Stimulated activated CD8-positive, alpha-beta memory T cell treated with anti-CD3 and anti-CD28 coated beads, Interleukin-4, amount 100 ng/mL, for 48 hours (primary cell): ENCODE measurements around the gene POLD3.
"Not testable (repeated sequence)": the region's sequence is repeated elsewhere in the genome, so short reads cannot be mapped to it uniquely, and the experiment has no call there.

Experiments used
- DNase-seq: peaks from one replicate; pipeline ENCODE4 v3.0.0-alpha.2; 2020

POLD3 gene

DNA sequence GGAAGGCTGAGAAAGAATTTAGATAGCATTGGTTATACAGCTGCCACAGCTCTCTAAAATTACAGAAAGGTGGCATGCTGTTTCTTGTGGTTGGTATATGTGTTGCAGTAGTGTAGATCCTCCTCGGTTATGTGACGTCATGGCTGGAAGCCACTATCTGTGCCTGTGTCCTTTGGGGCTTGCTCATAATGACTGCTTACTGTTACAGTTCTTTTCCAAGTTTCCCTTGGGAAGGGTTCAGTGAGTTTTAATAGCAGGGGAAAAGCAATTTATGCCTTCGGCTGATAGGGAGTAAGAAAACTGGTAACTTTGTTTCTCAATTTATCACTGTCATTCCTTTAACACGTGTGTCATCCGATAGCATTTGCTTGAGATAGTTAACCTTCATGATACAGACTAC is 47.2 kb downstream of the POLD3 start:
- no peak for DNase-seq

DNA sequence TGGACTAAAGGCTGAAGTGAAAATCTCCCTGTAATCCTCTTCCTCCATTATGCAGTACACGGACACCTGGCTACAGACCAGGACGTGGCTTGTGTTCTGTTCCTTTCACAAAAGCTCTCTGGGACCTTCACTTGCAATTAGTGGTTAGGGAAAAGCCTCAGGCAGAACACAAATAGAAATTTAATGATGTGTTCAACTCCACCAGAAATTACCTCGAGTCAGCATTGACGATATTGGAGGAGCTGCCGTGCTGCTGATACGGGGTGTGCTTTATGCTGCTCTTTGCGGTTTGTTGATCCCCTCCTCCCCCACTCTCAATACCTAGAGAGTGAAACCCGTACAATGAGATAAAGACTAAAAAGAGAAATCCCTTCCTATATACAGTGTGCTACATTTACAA is 48.9 kb downstream of the POLD3 start:
- no peak for DNase-seq

DNA sequence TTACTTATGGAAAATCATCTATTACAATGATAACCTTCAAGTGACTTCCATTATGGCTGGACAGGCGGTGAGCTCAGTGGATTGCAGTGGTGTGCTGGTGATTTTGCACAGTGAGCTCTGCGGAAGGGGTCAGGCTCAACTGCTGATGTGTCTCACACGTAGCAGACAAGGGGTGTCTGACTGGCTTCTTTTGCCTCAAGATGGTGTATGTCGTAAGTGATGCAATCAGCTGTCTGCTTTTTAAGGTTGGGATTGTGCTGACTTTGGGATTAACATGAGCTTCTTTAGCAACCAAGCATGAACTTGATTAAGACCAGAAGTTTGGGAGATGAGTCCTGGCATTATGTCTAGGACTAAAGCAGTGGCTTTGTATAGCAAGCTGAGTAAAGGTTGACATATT is 49.5 kb downstream of the POLD3 start:
- DNase-seq: no peak

DNA sequence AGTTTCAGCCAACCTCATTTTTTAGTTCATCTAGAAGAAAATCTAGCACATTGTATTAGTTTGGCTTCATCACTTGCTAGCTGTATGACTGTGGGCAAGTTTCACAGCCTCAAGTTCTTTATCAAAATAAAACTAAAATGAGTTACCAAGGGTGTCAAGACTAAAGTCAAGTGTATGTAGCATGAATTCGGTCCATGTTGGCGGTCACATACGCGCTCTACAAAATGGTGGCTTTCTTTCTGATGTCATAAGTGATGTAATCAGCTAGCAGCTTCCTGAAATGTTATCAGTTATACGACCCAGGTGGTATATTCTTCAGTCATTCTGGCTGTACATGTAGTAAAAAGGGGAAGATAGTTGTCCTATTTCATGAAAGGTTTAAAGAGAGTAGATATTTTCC is 50.5 kb downstream of the POLD3 start:
- DNase-seq: no peak

DNA sequence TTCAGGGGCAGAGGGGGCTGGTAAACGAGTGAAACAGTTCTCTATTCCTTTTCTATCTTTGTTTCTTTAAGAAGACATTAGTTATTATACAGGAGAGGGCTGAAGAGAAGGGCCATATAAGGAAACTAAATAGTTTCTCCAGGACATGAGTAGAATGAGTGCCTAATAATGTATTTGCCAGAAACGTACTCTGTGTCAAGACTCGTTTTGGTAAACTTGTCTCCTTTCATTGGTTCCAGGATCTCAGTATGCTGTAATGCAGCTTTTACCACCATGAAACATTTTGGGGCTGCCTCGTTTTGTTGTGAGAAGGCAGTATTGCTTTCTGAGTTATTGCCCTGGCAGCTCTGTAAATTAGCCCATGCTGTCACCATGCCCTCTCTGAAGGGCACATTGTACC is 51.7 kb downstream of the POLD3 start:
- DNase-seq: no peak

DNA sequence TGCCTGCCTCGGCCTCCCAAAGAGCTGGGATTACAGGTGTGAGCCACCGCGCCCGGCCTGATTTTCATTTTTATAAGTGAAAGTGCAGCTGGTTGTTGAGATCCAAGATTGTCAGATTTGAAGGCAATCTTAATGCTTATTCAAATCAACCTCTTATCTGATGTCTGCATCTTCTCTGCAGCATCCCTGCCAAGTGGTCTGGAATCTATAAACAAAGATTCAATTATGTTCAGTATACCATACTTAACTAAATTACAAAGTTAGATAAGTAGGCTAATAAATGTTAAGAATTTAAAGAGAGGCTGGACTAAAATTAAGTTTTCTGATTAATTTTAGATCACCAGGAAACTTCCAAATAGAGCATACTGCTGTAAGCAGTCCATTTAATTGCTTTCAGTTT is 53.8 kb downstream of the POLD3 start:
- DNase-seq: no peak

DNA sequence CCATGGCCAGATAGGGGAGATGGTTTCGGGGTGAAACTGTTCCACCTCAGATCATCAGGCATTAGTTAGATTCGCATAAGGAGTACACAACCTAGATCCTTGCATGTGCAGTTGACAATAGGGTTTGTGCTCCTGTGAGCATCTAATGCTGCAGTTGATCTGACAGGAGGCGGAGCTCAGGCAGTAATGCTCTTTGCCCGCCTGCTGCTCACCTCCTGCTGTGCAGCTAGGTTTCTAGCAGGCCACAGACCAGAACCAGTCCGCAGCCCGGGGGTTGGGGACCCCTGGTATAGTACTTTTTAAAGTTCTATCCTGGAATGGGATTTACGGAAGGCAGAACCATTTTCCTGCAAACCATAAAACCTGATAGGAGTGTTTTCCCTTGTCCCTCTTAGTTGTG is 54.6 kb downstream of the POLD3 start:
- no peak for DNase-seq

DNA sequence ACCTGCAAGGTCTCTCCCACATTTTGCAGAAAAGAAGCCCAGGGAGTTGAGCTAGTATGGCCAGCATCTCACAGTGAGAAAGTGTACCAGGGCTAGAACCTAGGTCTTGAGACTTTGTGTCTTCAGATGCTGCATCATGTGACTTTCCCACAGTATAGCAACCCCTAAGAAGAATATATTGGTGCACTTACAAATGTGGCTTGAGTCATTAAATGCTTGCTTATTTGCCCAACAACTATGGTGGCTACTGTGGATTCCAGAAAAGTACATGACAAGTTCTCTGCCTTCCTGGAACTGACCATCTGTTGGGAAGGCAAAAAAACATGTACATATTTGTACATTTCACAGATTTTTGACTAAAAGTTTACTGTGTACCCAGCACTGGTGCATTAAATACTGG is 55.0 kb downstream of the POLD3 start:
- no peak for DNase-seq

DNA sequence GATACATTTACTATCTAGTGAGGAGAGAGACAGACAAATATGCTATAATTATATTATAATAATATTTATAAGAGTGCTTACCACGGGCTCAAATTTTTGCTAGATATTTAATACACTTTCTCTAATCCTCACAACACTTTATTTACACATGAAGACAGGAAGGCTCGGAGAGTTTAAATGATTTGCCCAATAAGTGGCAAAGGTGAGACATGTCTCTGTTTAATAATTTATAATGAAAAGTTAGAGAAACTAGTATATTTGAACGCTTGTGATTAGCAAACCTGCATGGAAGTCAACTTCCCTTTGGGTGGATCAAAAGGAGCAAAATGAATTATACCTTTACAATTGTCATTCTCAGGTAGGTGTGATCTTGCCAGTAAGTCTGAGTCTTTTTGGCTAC is 55.4 kb downstream of the POLD3 start:
- DNase-seq: no peak

DNA sequence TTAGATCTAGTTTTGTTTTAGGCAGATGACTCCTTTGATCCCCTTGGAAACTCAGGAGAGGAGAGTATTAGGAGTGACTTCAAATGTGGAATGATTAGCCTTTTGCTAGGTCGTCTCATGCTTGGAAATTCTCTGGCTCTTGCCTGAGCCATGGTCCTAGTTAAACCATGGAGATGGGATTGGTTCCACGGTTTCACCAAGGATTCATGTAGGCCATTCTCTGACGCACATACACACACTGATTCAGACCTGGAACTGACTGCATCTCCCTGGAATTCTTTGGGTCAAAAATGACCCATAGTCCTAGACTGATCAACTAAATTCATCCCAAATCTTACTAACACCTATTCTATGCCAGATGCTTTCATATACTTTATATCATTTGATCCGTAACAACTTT is 56.5 kb downstream of the POLD3 start:
- no peak for DNase-seq

DNA sequence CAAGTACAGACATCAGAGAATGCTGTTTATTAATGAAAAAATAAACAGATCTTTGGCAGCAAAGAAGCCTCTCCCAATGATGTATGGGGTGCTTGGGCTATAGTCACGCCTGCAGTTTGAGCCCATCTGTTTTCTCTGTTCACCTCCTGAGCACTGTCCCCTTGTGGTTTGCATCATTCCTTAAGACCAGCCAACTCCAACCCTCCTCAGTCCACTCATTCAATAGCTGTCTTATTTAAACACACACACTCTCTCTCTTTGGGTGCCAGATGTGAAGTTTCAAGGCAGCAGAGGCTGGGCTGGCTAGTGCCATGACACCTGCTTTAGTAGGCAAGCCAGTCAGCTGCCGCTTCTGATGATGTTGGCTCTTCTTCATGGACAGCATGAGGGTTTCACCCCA is 58.1 kb downstream of the POLD3 start:
- DNase-seq: no peak

DNA sequence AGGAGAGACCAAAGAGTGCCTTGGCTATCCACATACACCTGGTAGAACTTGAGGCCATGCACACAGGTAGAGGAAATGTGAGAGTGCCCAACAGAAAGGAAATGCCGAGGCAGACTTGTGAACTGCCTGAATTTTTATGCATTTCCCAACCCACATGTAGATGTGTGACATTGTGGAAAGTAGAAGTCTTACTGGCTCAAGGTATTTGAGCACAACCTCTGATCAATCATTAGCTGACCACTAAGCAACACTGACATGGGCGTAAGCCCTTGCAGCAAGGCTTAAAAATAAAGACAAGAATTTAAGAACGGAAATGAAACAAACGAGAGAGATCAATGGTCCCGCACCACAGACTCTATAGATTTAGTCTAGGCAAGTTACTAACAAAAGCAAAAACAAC is 62.6 kb downstream of the POLD3 start:
- no peak for DNase-seq

DNA sequence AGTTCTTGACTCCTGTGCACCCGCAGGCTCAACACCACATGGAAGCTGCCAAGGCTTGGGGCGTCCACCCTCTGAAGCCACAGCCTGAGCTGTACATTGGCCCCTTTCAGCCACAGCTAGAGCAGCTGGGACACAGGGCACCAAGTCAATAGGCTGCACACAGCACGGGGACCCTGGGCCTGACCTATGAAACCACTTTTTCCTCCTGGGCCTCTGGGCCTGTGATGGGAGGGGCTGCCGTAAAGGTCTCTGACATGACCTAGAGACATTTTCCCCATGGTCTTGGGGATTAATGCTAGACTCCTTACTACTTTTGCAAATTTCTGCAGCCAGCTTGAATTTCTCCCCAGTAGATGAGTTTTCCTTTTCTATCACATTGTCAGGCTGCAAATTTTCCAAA is 66.7 kb downstream of the POLD3 start:
- DNase-seq: not testable (repeated sequence)

DNA sequence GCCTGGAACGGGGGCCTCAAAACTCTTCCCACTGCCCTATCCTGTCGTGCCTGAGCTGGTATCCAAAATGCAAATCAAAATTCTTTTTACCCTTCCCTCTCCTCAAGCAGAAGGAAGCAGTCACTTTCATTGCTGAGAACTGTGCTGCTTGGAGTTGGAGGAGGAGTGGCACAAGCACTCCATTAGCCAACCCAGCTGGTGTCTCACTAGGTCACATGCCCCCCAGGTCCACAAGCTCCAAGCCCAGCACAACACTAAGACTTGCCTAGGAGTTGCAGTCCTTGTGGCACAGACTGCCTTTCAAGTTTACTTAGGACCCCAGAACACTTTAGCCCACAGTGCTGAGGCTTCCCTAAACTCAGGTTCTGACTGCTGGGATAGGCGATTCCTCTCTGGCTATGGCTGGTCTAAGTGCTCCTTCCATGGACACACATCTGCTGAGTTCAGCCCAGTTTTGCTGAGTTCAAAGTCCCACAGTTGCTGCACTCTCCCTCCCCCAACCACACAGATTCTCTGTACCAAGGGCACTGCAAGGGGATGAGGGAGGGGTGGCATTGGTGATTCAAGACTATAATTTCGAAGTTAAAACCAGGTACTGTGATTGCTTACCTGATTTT is 70.2 kb downstream of the POLD3 start:
- DNase-seq: no peak

DNA sequence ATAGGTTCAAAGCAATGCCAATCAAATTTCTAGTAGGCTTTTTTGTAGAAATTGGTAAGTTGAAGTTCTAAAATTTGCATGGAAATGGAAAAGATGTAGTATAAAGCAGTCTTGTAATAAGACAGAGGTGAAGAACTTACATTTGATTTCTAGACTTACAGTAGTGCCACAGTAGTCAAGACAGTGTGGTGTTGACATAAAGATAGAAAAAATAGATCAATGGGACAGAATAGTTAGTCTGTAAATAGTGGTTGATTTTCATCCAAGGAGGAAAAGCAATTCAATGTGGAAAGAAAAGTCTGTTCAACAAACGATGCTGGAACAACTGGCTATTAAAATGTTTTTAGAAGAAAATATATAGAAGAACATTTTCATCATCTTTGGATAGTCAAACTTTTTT is 70.9 kb downstream of the POLD3 start:
- no peak for DNase-seq

DNA sequence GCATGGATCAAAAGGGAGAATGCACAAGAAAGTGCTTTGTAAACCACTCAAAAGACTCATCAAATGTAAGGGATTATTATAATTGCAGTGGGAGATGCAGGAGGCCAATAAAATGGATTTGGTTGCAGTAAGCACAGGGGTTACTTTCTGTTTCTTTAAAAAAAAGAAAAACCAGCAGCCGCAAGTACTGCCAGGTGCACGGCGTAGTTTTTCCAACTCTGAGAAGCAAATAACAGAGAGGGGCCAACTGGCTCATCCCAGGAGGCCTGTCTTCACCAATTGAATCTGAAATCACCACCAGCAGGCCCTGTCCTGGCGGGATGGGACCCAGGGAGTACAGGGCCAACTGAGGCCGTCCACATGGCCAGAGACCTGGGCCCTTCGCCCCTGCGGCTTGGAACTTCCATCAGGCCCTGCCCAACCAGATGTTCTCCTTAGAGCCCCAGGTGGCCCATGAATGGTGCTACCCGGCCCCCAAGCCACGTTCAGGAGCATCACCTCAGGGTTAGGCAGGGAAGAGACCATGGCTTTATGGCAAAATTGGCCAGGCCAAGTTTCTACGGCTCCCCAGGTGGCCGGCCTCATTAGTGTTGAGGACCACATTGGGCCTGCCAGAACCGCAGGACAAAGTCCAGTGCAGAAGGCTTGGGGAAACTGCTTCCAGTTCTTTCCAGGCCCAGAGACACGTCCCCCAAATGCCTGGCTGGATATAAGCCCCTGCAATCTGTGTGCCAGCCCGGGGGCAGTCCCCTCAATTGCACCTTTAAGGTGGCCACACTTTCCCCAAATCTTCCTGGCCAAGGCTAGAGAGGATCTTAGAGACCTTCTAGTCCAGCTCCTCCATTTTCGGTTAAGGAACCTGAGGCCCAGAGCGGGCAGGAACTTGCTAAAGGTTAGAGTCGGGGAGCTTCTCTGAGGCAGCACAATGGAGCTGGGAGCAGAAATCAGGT is 77.1 kb downstream of the POLD3 start:
- peak; percentile 3 for DNase-seq

DNA sequence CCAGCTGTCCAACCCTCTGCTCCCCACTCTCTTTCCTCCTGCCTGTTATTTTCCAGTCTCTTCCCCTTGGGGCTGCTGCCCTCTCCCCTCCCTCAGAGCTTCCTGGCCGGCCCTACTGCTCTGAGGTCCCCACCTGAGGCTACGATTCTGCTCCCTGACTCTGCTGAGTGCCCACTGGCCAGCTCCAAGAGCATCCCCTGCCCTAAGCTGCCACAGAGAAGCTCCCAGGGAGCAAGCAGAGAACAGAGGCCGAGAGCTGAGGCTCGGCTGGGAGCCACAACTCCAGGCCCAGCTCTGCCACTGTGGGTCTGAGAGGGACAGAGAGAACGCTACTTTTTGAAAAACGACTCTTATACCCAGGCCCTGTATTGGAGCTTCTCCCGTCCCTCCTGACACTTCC is 77.8 kb downstream of the POLD3 start:
- peak; percentile 8 for DNase-seq

DNA sequence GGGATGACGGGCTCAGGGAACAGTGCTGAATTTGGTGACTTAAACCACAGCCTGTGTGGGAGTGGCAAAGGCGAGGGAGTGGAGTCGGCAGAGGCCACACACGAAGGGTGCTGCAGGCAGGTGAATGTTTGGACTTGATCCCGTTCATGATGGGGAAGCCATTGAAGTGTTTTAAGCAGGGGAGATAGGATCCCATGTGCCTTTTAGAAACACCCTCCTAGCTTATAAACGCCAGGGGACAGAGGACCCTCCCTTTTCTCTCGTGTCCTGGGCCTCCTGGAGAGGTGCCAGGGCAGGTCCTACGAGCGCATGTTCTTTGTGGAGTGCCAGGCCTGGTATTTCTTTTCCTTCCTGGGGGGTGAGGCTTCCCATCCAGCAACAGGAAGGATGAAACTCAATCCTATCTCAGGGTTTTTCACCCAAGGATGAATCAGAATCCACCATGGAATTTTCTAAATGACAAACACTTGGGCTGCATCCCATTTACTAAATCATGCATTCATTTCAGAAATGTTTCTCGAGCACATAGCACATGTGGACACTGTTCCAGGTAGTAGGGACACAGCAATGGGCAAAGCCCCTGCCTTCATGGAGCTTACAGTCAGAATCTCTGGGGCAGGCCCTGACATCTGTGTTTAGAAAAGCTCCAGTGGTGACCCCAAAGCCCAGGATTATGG is 79.3 kb downstream of the POLD3 start:
- DNase-seq: peak; percentile 5

DNA sequence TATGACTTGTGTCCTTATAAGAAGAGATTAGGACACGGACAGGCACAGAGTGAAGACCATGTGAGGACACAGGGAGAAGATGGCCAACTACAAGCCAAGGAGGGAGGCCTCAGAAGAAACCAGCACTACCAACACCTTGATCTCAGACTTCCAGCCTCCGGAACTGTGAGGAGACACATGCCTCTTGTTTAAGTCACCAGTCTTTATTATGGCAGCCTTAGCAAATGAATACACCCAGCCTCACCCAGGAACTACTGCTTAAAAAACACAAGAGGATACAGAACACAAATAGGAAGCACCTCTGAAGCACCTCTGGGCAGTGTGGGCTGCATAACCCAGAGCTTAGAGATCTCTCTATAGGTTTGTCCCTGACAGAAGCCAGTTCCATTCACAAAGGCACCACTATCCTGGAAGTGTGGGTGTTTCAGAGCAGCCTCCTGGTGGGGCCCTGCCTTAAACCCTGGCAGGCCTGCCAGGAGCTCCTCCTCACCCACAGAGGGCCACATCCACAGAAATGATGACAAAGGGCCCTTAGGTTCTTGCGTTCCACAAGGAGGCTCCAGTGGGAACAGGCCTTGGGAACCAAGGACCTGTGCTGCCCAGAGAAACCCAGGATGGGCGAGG is 80.1 kb downstream of the POLD3 start:
- DNase-seq: peak; percentile 11

DNA sequence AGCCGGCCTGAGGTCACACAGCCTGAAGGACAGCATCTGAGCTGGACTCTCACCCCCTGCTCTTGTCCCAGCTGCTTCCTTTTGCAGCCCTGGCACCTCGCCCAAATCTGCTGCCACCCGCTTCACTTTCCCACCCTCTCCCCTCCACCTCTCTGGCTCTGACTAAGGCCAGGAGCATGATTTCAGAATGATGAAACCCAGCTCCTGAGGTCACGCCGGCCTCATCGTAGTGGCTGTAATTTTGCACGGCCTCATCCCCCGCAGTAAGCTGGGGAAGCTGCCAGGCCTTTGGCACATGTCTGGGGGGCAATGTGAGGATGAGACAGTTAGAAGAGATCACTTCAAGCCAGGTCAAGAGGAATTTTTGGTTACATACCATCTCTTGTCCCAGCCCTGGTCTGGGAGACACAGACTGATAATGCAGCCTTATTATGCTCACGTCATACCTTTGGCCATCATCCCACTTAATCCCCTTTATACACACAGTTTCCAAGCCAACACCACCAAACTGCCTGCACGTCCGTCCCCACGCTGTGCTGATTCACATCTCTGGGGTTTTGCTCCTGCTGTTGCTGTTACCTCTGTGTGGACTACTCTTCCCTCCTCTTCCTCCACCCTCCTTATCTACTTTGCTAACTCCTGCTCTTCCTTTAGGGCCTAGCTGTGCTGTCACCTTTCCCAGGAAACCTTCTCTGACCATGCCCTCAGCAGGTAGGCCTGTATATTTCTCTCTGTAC is 80.7 kb downstream of the POLD3 start:
- DNase-seq: peak; percentile 20

DNA sequence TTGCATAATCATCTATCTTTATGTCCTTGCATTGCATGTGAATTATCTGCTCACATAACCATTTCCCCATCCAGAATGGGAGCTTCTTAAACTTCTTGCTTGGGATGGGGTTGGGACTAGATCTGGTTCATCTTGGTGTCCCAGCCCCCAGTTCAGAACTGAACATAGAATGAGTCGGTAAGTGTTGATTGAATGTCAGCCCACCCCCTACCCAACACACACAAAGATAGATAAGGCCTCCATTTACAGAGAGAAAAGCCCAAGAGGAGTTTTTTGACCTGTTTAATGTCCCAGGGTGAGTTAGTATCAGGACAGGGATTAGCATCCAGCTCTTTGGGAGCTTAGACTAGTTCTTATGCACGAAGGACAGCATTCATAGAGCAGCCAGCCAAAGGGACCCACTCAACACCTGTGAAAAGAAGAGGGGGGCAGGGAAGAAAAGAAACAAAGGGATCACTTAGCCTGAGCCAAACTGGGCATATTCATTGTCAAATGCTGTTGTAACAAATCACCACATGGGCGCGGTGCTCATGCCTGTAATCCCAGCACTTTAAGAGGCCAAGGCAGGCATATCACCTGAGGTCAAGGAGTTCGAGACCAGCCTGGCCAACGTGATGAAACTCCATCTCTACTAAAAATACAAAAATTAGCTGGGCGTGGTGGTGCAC is 81.4 kb downstream of the POLD3 start:
- DNase-seq: no peak

DNA sequence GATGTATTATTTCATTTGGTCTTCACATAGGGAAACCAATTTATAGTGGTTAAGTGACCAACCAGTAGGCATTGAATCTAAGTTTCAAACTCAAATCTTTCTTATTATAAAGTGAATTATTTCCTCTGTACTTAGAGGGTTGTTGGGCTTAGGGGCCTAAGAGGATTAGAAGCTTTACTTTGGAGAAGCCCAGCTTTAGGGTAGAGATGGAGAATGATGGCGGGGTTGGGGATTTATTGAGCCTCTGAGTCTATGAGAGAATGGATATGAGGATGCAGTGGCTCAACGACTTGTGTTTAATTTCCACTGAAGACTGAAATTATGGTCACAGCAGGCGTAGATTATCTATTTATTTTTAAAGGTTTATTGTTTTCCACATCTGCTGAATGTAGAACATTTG is 83.4 kb downstream of the POLD3 start:
- no peak for DNase-seq
